Smooth muscle cell of the brain vasculature (primary cell): ENCODE data around the gene COLEC12.

Experiments
- DNase-seq: peaks from one replicate; pipeline ENCODE4 v3.0.0-alpha.2; 2012; ENCODE audit warnings: low read depth, low spot score

Gene COLEC12

DNA sequence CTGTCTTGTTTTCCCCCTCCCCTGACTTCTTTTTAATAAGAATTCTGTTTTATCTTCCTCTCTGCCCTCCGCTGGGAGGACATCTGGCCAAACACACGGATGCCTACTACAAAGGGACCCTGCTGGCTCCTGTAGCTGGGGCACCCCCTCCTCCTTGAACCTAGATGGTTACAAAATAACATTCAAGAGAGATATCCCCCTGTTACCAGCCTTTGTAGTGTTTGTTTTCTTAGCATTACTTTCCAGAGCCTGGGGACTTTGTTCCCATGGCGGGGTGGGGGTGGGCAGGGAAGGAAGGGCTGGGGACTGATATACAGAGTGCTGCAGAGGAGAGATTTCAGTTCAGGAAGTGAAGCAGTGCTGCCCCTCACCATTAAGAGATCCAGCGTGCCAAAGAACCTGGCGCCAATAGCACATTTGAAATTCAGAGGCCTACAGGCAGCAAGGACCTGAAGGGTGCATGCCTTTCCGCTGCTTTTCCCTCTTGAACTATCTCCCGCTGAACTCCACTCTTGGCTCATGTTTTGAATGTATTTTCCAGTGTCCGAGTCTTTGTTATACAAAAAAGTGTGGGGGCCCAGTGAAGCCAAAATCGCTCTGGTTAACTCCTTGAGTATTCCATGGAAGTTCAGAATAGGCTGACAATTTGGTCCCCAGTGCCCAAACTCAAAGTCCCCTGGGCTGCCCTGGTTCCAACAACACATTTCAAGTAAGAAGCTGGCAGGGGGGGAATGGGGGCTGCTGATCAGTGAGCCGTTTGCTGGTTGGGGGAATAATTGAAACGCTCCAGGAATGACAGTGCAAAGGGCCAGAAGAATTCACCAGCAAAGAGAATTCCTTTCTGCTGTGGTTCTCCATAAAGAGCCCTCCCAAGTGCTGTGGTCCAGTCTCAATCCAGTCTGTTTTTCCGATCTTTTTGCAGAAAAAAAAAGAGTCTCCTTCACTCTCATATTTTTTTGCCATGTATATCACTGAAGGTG, 137.9 kb downstream of the COLEC12 start:
- DNase-seq, result peak; percentile 83

DNA sequence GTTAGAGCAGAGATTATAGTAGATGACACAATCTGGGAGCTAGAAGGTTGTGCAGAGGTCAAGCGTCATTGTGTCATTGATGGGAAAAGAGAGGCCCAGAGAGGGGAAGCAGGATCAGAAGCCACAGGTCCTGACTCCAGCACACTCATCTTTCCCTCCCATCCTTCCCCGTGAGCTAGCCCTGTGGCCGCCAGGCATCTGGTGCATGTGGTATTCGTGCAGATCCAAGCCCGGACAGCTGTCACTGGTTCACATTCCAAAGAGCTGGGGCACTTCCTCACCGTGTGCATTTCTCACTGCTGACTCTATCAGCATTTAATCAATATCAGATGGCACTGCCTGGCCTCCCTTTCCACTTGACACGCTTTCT, 138.6 kb downstream of the COLEC12 start:
- peak; percentile 80 for DNase-seq

DNA sequence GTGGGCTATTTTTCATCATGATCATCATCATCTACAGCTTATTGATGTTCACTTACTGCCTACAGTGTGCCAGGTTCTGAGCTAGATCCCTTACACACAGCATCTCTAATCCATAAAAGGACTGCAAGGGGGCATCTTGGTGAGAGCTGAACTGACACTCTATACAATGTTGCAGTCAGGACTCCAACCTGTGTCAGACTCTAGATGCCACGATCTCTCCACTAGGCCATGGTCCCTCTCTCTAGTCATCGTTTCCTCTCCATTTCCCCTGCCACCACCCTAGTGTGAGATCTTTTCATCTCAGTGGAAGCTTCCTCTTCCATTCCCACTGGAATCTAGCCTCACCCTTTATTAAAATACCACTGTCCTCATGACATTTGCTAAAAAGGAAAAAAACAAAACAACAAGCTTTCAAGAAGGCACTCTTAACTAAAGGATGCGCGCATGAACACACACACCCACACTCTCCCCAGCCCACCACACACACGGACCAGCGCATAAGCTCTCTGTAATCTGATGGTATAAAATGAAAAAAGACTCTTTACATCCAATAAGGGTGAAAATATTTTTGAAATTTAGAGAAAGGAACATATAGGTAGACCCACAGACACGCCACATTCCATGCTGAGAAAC, 139.3 kb downstream of the COLEC12 start:
- DNase-seq, result no peak

DNA sequence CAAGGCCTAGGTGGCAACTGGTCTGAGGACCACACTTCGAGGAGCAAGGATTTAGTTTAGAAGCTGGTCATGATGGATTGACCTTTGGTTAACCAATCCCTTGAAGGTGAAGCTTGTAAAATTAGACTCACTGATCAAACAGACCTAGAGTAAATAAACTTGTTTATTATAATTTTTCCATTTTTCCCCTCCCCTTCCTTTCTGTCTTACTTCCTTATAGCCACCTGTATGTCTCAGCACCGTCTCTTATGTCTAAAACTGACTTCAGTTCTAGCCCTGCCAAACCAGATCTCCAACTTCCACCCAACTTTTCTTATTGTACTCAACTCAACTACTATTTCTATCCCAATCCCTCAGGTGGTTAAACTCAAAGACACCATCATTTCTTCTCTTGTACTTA, 139.8 kb downstream of the COLEC12 start:
- DNase-seq, result no peak

DNA sequence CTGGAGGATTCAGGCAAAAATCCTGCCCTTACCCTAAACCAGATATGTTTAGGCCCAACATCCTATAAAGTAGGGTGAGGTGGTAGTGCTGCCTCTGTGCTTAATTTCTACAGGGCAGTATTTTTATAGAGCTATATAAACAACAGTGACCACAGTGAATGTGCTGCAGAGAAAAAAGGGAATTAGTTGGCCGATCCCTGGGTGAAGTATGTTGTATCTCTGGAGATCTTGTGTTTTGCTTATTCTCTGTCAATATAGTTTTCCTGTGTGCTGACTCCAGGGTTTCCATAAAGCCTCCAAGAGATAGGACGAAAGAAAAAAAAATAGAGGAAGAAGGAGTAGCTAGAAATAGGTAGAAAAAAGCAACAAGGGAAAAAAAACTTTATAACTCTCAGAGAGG, 143.7 kb downstream of the COLEC12 start:
- DNase-seq, result no peak

DNA sequence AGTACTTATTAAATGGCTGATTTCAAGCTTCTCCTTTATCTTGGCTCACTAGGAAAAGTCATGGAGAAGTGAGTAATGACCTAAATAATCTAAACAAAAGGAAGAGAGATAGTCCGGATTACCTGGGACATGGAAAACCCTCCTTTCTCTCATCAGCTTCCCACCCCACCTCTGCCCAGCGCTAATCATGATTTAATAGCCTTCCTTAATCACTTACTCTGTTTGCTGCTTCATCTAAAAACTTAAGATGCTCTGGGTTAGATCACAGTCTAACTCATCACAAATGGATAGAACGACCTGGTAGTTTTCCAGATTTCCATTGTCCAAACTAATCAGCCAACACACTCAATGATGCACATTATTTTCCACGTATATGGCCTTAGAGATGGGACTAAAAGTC, 144.8 kb downstream of the COLEC12 start:
- no peak for DNase-seq

DNA sequence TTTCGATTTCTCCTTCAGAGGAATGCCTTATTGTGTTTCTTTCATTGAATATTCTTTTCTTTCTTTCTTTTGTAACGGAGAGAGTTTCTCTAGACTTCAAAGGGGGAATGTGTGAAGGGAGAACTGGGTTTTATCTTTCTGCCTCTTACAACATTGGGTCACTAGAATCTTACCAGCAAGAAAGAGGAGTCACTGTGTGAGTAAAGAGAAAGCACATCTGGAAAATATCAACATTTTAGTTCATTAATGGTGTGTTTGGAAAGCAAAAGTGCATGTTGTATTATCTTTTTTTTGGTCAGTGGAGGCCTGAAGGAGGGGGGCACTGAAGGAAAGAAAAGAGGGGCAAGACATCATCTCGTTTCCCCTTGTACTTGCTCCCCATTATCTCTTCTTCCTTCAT, 146.0 kb downstream of the COLEC12 start:
- no peak for DNase-seq

DNA sequence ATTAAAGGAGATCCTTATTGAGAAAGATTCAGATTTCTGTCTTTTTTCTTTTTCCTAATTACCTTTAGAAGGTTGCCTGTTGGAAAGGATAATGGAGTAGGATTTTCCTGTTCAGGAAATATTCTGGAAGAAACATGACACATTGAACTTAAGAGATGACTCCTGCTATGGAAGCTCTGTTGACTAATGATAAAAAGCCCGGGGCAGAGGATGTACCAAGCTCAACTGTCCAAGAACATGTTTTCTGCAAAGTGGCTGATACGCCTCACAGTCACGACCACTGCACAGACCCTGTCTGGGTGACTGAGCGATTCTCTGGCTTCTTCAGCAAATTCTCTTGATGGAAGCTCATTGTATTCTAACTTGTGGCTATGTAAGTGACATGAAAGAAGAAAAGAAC, 146.5 kb downstream of the COLEC12 start:
- DNase-seq, result no peak

DNA sequence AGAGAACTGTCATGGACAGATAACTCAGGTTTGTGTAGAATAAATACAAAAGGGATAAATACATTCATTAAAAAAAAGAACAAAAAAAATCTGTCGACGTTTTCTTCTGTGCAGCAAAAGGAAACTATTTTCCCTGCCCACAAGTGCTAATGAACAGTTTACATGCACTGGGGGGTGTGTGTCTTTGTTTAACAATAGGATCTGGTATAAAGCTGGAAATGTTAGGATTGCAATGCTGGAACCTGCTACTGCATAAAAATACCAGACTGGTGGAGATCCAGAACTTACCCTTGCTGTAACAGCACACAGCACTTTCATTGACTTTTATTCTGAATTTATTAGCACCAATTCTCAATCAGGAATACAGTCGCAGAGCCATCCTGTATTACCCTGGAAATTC, 148.1 kb downstream of the COLEC12 start:
- DNase-seq, result no peak

DNA sequence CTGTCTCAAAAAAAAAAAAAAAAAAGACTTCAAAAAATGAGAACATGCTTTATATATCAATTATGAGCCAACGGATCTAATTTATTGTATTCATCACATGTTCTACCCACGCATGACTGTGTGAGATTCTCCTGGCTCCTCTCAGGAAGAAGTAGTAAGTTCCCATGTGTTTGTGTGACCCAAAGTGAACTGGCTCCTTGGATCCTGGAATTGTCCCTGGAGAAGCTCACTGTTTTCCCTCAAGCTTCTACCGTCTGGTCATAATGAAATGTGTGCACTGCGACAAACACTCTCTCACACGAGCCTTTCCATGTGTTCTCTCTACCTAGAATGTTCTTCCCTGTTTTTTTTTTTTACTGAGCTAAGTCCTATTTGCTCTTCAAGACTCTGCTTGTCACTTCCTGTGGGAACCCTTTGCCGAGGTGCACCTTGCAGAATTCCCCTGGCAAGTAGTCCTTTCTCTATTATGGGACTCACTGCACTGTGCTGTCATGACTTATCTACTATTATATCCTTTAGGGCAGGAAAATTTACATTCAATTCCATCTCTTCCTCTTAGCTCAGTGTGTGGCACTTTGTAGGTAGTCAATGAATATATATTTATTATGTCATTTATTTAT, 149.4 kb downstream of the COLEC12 start:
- DNase-seq, result no peak

DNA sequence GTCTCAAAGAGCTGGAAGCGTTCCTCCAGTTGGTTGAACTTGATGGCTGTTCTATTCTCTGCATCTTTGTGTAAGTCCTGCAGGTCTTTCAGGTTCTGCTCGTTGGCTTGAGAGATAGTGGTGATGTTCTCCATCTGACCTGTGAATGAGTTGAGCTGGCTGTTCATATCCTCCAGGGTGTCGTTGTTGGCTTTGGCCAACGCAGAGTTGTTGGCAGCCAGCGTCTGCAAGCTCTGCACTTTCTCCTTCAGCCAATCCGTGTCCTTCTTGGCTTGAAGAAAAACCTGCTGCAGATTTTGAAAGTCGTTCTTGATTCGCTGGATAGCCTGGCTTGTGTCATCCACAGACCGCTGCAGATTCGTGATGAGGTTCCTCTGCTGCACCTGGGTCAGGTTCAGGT, 153.9 kb downstream of the COLEC12 start:
- no peak for DNase-seq

DNA sequence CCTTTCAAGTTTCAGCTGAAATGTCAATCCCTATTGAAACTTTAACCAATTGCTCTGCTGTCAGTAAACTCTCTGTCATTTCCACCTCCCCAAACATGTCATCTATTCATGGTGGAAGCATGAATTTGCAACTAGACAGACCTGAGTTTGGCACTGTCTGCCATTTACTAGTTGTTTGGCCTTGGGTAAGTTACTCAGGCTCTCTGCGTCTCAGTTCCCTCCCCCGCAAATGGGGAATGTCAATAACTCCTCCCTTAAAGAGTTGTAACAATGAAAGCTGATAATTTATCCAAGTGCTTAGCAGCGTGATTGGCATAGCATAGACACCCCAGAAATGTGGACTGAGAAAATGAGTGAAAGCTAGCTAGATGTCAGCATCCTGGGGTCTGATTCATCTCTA, 159.4 kb downstream of the COLEC12 start:
- DNase-seq, result no peak

DNA sequence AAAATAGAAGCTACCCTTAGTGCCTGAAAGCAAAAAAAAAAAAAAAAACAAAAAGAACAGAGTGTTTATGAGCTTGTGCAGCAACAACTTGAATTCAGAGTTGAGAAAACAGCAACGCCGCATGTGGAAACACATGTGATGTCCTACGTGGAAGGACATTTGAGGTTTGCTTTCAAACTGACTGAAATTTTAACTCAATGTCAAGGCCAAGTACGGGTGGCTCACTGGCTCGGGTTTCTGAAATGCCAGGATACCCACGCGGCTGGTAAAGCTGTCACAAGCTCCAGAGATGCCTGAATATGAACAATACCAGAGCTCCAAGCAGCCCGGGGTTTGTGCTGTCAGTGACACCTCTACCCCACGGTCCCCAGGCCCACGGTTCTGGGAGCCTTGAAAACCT, 160.5 kb downstream of the COLEC12 start:
- no peak for DNase-seq

DNA sequence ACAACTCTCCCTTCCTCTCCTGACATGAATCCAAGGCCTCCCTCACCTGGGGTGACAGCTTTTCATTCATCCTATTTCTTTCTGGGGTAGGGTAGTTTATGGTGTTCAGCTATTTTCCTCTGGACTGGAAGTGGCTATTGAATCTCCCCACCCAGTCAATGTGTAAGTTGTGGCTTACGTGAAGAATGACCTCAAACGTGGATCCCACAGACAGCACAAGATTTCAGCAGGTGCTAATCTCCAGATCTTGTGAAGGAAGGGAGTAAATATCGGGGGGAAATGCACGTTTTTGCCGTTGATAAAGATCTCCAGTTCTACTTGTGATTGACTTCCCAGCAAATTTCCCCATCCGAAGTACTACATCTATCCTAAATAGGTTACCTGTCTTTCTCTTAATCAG, 161.3 kb downstream of the COLEC12 start:
- no peak for DNase-seq

DNA sequence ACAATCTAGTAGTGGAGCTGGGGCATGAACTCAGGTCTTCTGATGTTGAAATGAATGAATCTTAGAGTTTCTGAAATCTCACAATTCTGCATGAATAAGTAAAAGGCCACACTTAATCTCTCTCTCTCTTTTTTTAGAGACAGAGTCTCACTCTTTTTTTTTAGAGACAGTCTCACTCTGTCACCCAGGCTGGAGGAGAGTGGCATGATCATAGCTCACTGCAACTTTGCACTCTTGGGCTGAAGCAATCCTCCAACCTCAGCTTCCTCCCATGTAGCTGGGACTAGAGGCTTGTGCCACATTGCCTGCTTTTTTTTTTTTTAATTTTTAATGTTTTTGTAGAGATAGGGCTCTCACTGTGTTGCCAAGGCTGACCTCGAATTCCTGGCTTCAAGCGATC, 163.8 kb downstream of the COLEC12 start:
- DNase-seq, result no peak

DNA sequence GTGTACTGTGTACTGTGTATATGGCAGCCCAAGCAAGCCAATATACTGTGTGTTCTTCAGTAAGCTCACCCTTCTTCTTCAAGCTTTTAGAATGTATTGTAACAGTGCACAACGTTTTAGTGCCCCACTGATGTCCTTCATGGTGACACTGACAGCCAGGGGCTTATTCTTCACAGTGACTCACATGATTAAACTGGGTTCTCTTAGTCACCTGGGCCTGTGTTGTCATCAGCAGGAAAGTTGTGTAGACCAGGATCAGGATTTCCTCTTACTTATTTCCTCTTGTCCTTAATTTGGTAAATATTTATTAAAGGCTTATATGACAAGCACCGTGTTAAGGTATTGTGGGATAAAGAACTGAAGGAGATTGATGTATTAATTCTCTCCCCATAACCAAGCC, 164.8 kb downstream of the COLEC12 start:
- DNase-seq, result no peak

DNA sequence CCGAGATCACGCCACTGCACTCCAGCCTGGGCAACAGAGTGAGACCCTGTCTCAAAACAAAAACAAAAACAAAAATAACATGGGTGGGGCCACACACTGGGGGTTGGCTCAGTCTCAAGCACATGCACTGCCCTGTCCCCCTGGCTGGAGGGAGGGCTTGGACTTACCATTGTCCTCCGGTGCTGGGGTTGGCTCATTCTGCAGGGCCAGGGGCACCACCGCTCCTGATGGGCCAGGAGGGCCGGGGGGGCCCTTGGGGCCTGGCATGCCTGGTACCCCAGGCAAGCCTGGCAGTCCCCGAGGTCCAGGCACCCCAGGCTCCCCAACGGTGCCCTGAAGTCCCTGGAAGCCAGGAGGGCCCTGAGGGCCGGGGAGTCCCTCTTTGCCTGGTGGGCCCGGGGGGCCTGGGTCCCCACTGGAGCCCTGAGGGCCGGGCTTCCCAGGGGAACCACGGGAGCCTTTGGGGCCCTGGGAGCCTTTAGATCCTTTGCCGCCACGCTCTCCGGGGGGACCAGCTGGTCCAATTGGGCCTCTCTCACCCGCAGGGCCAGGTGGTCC, 165.8 kb downstream of the COLEC12 start:
- no peak for DNase-seq

DNA sequence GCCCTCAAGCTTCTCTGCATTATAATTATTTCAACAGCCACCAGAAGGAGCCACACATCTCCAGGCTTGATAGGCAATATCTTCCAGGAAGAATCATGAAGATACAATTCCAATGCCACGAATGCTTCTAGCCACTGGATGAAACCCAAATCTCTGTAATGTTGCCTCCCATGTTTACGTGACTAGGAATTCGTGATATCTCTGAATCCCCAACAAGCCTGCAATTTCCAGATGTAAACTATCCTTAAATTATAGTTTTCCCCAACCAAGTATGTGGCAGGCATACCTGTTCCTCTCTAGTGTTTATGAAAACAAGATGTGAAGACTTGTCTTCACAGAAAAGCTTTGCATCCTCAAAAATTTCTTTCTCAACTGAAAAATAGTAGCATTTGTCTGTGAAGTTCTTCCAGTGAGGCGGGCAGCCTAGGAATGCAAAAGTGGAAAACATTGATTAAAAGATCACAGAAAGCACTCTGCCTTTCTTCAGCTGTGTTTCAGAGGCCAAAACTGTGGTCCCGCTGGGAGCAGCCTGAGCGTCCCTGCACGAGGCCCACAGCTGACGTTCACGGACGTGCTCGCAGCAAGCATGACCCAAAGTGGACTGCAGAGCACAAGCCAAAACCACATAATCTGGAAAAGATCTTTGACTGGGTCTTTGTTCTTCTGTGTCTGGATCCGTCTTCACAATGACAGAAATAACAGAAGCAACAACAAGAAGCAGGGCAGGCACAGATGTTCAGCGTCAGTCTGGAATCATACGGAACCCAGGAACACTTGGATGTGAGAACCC, 167.6 kb downstream of the COLEC12 start:
- DNase-seq, result peak; percentile 63

DNA sequence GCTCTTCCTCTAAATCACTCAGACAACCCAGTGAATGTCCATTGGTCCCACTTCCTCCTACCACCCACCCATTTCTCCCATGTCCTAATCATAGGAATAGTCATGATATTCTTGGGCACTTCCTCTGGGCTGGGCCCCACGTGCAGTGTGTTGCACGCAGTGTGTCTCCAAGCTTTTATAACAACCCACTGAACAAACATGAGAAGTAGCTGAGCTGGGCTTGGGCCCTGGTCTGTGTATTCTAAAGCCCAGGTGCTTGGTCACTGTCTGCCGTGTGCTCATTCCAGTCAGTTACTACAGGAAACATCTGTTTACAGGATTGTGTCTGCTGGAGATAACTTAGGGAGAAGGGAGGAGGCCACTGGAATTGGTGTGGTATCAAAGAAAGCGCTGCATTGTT, 168.5 kb downstream of the COLEC12 start:
- DNase-seq, result no peak

DNA sequence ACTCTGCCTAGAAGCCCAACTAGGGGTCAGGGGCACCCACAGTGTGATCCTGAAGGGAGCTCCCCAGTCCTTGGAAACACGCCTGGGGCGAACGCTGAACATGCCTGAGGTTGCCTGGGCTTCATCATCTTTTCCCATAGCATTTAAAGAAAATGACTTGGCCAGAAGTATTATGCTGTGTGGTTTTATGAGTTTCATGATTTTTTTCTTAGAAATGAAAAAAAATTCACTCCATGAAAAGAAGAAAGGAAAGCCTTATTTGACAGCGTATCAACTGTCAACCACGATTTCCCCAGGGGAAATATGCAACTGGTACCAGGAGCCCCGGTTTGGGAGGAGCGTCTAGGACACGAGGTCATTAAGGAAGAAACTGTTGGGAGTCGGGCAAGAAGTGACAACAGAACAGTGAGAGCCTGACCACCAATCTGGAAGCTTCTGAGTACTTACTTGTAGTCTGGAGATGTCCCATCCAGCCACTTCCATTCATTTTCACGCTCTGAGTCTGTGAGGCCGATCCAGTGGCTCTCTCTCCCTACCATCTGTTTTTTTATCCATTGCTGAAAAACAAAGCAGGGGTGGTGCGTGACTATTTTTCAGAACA, 169.2 kb downstream of the COLEC12 start:
- no peak for DNase-seq

DNA sequence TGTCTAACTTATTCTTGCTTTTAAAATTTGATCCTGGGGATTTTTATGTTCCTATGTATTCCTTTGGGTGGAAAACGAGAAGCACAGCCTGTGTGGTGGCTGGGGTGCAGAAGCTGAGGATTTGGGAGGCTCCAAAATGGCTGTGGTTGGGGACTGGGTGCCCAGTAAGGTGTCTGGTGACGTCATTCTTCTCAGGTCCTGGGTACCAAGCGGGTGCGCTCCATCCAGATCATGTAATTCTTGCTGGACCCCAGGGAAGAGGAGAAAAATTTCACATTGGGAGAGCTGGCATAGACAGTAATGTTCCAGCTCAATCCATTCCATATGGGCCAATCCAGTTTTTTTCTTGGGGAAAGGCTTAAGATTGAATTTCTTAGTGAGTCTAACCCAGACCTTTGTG, 171.6 kb downstream of the COLEC12 start:
- DNase-seq, result no peak
